Activated CD4-positive, alpha-beta T cell treated with anti-CD3 and anti-CD28 coated beads for 4 hours (primary cell): ENCODE data around the gene CACNG8.
"Not testable (repeated sequence)": the region's sequence is repeated elsewhere in the genome, so short reads cannot be mapped to it uniquely, and the experiment has no call there.

Source experiments
- DNase-seq, 2 donors: peaks; one replicate each; pipeline ENCODE4 v3.0.0-alpha.2; 2020

CACNG8 gene

DNA sequence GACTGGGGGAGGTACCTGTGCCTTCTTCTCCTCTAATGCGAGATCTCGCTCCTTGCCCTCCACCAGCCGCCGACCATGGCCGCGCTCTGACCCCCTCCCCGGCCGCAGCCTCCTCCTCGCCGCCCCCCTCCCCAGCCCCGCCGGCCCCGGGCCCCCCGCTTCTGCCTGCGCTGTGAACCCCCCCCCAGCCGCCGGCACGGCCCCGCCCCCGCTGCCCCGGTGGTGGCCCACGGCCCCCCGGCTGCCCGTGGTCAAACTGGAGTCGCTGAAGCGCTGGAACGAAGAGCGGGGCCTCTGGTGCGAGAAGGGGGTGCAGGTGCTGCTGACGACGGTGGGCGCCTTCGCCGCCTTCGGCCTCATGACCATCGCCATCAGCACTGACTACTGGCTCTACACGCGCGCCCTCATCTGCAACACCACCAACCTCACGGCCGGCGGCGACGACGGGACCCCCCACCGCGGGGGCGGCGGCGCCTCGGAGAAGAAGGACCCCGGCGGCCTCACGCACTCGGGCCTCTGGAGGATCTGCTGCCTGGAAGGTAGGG, at the start of gene CACNG8:
CACNG8 (plus strand) TSS at position 51 of the 545 bp plus-strand sequence.
- no peak for DNase-seq

DNA sequence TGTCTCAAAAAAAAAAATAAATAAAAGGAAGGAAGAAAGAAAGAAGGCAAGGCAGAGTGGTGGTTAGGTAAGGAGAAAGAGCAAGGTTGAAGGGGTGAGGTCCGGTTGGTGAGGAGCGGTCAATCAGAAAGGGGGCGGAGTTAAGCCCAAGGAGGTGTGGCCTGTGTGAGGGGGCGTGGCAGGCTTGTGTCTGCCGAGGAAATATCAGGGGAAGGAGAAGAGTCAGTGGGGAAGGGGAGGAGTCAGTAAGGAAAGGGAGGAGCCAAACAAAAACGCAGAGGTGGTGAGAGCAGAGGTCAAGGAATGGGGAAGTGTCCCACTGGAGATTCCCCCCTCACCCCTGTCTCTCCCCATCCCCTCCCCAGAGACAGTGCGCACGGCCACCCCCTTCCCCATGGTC, 47.7 kb upstream of the CACNG8 start:
- DNase-seq: no peak

- no peak for DNase-seq
These were observed 46.7 kb upstream of the CACNG8 start for GRCh38 chr19:53916004-53916403.

DNA sequence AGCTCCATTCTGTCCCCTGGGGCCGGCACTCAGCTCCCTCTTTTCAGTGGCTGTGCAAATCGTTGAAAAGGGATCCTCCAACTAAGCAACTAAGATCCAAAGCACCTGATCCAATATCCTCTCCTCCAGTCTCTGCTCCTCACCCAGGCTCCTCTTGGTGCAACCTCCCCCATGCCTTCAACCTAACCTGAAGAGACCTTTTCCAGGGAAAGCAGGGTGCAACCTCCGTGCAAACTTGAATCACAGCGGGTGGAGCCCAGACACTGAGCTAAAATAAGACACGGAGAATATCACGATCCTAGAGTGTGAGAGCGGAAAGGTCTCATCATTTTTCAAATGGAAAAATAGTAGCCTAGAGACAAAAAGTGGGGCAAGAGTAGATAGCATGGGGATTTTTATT, 45.4 kb upstream of the CACNG8 start:
- no peak for DNase-seq

- peak; percentile 12 to 28 for DNase-seq
These were observed 35.0 kb upstream of the CACNG8 start for GRCh38 chr19:53927739-53928138.

DNA sequence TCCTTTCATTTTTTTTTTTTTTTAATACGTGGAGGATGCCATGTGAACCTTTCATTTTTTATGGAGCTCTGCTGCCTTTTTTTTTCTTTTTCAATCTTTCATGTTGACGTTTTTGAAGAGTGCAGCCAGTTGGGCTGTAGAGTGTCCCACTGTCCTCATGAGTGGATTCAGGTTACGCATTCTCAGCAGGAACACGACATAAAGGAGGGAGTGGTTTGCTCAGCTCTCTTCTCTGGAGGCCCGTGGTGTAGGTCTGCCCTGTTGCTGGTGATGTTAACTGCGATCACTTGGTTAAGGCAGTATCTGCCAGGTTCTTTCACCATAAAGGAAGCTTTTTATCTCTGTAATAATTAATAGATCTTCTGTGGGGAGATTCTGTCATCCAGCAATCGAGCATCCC, 26.7 kb upstream of the CACNG8 start:
- DNase-seq: no peak

DNA sequence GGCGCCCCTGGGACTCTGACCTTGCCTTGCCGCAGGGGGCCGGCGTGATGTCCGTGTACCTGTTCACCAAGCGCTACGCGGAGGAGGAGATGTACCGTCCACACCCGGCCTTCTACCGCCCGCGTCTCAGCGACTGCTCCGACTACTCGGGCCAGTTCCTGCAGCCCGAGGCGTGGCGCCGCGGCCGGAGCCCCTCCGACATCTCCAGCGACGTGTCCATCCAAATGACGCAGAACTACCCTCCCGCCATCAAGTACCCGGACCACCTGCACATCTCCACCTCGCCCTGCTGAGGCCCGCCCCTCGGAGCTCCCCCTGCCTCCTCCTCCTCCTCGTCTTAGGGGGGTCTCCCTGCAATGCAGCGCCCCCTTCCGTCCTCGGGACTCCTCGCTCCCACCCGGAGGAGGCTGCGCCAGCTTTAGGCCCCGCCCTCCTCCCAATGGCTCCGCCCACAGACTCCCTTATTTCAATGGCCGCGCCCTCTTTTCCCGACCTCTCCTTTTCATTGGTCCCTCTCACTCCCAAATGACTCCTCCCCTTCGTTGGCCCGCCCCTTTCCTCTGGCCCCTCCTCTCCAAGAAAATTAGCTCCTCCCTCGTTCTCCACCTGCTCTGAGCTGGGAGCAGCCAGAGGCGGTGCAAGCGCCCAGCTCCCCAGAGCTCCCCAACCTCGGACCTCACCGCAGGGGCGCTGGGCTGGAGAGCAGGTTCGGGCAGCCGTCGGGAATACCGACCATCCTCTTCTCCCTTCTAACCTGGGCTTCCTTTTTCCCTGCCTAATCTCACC, 20.5 kb upstream of the CACNG8 start:
- DNase-seq: no peak

DNA sequence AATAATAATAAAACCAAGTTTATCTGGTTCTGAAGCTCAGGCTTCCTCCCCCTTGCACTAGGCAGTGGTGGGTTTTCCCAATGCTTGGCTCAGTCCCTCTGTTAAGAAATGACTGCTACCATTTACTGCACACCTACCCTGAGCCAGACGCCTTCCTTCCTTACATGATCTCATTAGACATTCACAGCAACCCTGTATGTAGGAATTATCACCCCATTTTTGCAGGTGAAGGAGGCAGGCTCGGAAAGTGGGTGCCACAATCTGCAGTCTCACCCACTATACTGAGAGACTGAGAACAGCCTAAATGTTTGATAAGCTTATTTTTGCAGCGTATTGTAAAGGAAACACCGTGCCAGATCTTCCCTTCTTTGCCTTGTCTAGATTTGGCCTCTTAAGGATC, 18.3 kb upstream of the CACNG8 start:
- DNase-seq: no peak

GRCh38 chr19:53944933-53945332, 17.8 kb upstream of the CACNG8 start:
- no peak for DNase-seq

DNA sequence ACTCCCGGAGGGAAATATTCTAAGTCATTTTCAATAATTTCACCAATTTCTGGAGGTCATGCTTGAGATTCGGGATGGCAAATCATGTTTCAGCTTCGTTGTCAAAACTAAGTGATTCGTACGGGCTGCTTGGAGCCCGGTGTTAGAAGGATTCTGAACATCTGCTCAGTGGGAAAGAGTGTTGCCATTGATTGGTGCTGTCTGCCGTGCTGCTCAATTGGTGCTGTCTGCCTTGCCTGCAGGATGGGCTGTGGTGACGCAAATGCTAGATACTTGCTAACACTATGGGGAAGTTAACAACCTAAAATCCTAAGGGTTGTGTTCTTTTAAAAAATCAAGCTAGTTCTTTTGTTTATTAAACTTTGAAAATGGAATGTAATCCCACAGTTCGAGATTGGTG, 17.3 kb upstream of the CACNG8 start:
- DNase-seq: no peak

GRCh38 chr19:53945998-53946397, 16.7 kb upstream of the CACNG8 start:
- DNase-seq: no peak

GRCh38 chr19:53947624-53948023, 15.1 kb upstream of the CACNG8 start:
- DNase-seq: no peak

DNA sequence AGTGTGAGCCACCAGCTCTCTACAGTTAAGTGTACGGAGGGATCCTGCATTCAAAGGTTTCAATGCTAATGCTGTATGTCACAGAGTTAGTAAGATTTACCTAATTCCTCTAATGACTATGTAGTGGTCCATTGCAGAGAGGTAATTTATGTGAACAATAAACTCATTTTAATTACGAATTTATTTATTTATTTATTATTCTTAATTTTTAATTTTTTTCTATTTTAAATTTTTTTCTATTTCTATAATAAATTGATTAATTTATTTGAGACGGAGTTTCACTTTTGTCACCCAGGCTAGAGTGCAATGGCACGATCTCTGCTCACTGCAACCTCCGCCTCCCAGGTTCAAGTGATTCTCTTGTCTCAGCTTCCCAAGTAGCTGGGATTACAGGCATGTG, 14.1 kb upstream of the CACNG8 start:
- DNase-seq: not testable (repeated sequence)

- DNase-seq: no peak
These were observed 11.3 kb upstream of the CACNG8 start for GRCh38 chr19:53951436-53951835.

- DNase-seq: no peak
These were observed 10.8 kb upstream of the CACNG8 start for GRCh38 chr19:53951947-53952346.

DNA sequence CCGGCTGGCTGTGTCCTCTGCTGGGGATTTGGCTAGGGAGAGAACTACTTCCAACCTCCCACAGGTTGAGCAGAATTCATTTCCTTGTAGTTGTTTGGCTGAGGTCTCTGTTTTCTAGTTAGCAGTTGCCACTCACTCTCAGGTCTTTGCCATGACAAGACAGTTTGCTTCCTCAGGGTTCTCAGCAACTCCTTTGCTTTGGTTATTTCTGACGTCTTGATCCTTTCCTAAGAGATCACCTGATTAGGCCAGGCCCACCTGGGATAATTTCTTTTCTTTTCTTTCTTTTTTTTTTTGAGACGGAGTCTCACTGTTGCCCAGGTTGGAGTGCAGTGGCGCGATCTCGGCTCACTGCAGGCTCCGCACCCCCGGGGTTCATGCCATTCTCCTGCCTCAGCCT, 9.4 kb upstream of the CACNG8 start:
- DNase-seq: no peak

- no peak for DNase-seq
These were observed 5.1 kb upstream of the CACNG8 start for GRCh38 chr19:53957448-53958167.

DNA sequence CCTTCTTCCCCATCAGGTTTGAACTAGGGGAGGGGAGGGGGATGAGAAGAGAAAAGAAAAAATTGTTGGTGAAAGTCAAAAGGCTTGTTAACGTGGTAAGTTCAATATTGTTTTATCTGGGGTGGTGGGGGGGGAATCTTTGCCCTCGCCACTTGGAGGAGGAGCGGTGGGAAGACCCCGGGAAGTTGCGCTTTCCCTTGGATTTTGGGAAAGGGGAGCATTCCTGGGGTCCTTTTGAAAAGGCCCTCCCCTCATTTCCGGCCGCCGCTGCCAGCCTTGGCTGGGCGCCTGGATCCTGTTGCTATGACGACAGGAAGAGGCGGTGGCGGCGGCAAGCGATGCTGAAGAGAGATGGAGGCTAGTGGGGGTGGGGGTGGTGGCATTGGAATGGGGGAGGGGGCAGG, 4.6 kb upstream of the CACNG8 start:
- DNase-seq: no peak

GRCh38 chr19:53958823-53959757, 3.6 kb upstream of the CACNG8 start:
- DNase-seq: no peak

DNA sequence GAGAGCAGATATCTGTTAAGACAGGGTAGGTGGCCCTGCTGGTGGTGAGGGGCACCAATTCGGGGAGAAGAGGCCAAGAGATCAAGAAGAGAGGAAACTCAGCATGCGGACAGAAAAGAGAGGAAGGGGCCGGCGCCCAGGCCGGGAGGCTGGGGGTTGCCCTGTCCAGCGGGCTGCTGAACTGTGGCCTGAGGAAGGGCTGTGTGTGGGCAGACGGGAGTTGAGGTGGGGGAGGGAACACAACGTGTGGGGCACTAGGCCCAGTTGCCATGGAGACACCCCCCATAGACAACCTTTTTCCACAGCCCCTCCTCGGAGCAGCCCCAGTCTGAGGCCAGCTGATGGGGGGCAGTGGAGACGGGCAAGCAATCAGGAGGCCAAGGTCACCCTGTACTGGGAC, 2.5 kb upstream of the CACNG8 start:
- no peak for DNase-seq

GRCh38 chr19:53960886-53961285, 1.9 kb upstream of the CACNG8 start:
- no peak for DNase-seq

- DNase-seq: no peak
These were observed 997 bp upstream of the CACNG8 start for GRCh38 chr19:53961523-53962356.
